Umbilical cord (tissue), 2 donors: ENCODE results near the gene FBXL19. TPM values are rescaled to one million over a fixed set of nuclear protein-coding genes. Genes with fewer than 3 reads are reported as not detected.

ENCODE experiments used
- DNase-seq: peaks from one replicate; pipeline ENCODE4 v3.0.0-alpha.2; 2015; ENCODE audit warnings: low spot score
- total RNA-seq: library from RNA; depleted of rRNA; stranded (reverse); fragments of >200 nt; gene quantifications from one replicate; pipeline ENCODE4 v1.2.3, GENCODE V29; 2014; ENCODE audit warnings: low replicate concordance; ENCODE audit not compliant: insufficient read depth

Gene FBXL19
- total RNA-seq, 1 donor from 2014 or later: 10.6 TPM

DNA sequence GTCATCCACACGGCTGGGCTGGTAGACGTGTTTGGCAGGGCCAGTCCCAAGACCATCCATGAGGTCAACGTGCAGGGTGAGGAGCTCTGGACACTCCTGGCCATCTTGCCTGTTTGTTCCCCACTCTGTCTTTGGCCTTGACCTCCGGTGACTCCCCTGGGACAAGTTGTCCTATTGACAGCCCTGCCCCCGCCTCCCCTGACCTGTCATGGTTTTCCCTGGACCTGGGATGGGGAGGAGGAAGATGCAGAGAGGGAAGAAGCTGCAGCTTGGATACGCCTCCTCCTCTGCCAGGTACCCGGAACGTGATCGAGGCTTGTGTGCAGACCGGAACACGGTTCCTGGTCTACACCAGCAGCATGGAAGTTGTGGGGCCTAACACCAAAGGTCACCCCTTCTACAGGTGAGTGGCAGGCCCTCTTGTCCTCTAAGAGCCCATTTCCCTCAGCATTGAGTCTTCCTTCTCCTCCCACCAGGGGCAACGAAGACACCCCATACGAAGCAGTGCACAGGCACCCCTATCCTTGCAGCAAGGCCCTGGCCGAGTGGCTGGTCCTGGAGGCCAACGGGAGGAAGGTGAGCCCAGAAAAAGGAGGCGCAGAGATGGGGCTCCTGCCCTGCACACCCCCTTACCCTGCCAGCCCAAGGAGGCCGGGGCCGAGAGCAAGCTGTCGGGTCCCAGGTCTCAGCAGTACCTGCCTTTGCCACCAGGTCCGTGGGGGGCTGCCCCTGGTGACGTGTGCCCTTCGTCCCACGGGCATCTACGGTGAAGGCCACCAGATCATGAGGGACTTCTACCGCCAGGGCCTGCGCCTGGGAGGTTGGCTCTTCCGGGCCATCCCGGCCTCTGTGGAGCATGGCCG lies 63.0 kb downstream of the FBXL19 start:
- no peak for DNase-seq

DNA sequence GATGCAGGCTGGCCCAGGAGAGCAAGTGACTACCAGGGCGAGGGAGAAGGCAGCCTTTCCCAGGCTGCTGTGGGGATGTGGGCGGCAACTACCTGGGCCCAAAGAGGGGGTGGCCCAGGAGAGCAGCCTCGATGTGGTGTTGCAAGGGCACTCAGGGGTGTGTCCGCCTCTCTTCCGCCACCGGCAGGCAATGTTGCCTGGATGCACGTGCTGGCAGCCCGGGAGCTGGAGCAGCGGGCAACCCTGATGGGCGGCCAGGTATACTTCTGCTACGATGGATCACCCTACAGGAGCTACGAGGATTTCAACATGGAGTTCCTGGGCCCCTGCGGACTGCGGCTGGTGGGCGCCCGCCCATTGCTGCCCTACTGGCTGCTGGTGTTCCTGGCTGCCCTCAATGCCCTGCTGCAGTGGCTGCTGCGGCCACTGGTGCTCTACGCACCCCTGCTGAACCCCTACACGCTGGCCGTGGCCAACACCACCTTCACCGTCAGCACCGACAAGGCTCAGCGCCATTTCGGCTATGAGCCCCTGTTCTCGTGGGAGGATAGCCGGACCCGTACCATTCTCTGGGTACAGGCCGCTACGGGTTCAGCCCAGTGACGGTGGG lies 64.3 kb downstream of the FBXL19 start:
- no peak for DNase-seq

DNA sequence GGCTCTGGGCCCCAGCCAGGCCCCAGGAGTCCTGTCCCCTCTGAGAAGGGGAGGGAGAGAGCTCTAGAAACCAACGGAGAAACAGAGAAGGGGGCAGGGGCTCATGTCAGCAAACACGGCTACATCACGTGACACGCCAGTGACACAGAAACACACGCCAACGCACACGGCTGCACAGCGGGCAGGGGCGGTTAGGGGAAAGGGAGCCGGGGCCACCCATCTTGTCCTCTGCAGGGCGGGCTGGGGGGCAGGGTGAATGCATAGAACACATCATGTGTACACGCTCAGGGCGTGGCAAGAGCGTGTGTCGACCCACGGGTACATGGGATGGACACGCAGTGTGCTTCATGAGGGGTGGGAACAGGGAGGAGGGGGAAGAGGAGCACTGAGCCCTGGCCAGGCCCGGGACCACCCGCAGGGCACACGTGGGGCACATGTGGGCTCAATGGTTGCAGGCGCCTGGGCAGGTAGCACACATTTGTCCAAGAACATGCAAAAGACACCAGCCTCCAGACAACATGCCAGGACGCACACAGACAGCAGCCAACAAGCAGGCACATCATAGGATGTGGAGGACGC lies 66.2 kb downstream of the FBXL19 start:
- DNase-seq: no peak

DNA sequence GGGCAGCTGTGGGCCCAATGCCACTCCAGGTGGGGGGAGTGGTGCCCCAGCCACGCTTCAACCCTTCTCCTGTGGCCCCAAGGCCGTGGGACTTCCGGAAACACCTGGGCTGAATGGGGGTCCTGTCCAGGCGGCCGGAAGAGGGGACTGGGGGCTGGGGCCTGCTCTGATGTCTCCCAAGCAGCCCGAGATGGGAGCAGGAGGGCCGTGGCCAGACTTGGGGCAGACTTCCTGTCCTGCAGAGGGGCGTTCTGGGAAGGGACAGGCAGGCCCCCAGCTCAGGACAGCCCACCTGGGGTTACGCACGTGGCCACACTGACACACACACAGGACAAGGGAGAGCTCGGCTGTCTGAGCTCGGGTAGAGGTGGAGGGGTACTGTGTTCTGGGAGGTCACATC lies 66.7 kb downstream of the FBXL19 start:
- no peak for DNase-seq

DNA sequence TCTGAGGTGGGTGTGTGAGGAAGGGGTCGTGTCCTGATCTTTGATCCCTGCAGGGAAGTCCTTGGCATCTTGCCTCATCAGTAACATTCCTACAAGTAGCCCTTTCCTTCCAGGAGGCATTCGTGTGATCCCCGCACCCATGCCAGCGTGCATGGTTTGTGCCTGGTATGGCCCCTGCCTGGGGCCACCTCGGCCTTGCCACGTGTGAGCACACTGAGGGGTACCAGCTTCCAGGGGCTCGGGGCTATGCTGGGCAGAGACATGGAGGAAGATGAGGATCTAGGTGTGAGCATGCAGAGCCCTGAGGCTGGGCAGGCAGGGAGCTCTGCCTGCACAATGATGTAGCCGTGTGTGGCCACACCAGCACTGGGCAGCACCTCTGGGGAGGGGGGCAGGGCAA lies 67.7 kb downstream of the FBXL19 start:
- no peak for DNase-seq

DNA sequence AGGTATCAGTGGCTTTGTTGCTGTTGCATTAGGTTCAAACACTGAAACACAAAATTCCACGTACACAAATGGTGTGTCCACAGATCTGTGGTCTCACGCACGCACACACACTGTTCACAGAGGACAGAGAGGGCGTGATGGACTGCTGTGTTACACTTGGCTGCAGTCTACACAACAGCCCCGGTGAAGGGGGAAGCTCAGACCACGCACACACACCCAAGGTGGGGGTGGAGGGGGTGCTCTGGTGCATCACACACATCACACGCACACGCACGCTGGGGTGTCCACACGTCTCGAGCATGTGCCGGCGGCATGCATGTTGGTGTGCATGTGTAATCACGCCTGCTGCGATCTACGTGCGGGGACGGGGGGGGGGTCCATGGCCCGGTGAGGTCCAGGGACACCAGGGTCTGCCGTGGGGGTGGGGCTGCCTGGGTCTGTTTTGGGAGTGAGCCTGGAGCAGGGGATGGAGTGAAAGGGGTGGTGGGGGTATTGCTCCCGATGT lies 69.0 kb downstream of the FBXL19 start:
- no peak for DNase-seq

DNA sequence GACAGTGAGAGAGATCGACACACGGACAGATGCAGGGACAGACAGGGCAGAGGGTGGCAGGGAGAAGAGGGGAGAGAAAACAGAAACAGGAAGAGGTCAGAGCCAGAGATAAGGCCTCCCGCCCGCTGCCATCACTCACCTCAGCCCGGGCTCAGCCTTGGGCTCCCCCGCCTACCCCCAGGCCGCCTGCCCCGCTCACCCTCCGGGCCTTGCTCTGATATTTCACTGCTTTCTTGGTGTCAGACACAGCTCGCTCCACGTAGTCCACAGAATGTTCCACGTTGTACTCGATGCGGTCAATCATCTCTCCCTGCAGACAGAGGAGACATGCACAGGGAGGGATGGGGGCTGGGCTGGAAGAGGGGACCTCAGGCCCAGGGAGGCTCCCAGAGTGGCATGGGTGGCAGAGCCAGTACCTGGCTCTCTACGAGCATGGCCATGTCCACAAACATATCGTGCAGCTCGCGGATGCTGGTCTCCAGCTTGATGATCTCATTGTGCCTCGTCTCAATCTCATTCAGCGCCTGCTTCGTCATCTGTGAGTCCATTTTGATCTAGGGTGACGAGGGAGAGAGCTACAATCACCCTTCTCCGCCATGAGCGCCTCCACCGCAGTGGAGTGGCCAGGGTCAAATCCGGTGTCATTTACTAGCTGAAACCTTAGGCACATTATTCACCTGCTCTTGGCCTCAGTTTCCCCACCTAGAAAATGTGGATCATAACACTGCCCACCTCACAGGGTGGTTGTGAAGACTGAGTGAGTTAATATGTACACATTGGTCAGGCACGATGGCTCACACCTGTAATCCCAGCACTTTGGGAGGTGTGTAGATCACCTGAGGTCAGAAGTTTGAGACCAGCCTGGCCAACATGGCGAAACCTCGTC lies 69.8 kb downstream of the FBXL19 start:
- no peak for DNase-seq

DNA sequence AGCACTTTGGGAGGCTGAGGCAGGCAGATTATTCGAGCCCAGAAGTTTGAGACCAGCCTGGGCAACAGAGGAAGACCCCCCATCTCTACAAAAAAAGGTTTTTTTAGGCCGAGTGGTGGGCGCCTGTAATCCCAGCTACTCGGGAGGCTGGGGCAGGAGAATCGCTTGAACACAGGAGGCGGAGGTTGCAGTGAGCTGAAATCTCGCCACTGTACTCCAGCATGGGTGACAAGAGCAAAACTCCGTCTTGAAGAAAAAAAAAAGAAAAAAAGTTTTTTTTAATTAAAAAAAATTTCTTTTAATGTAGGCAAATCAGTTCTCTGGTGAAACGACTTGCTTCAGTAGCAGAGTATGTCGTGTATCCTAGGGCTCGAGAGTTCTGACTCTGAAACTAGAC lies 72.6 kb downstream of the FBXL19 start:
- DNase-seq: no peak

DNA sequence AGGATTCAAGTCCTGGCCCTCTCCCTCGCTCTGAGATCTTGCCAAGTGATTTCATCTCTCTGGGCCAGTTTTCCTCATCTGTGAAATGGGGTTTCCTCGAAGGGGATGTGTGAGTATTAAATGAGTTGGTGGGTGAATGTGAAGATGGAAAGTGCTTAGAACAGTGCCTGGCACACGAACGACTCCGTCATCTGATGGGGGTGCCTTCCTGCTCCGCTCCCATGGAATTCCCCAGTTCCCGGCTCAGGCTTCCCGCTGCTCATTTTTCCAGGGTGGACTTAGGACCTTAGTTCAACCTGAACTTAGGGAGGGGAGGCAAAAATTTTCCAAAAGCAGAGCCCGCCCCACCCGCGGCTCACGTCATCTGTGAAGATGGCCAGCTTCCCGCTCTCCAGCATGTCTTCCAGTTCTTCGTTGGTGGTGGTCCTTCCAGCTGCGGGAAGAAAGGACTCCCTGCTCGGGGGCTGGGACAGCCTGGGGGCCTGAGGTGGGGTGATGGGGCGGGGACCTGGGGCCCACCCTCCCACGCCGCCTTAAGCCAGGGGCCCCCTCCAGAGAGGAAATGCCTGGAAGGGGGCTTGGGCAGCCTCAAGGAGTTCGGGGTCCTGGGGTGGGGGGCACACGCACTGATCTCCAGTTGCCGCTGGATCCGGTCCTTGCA lies 73.1 kb downstream of the FBXL19 start:
- no peak for DNase-seq

DNA sequence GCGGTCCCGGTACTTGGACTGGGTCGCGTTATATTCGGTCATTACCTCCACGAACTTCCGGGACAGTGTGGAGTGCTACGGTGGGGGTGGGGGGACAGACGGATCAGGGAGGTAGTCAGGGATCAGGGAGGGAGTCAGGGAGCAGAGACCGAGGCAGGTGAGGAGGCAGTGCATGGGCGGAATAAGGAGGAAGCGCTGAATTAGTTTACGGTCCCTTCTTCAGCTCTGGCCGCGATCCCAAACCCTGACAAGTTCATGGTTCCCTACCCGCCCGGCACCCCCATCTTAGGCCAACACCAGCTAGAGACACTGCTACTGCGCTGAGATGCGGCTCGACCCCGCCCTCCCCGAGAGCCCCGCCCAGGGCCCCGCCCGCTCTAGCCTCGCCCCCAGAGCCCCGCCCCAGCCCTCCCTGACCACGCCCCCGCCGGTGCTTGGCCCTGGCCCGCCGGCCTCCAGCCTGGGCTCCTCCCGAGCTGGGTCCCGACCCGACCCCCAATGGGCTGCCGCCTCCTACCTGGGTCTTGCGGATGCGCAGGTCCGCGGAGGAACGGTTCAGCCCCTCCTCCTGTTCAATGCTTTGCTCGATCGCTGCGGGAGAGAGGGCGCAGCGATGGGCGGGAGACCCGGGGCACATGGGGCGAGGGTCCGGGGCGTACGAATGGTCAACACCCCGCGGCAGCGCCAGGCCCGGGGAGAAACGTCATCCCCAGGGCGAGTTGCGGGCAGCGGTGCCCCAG lies 73.8 kb downstream of the FBXL19 start:
- peak; percentile 71 for DNase-seq

DNA sequence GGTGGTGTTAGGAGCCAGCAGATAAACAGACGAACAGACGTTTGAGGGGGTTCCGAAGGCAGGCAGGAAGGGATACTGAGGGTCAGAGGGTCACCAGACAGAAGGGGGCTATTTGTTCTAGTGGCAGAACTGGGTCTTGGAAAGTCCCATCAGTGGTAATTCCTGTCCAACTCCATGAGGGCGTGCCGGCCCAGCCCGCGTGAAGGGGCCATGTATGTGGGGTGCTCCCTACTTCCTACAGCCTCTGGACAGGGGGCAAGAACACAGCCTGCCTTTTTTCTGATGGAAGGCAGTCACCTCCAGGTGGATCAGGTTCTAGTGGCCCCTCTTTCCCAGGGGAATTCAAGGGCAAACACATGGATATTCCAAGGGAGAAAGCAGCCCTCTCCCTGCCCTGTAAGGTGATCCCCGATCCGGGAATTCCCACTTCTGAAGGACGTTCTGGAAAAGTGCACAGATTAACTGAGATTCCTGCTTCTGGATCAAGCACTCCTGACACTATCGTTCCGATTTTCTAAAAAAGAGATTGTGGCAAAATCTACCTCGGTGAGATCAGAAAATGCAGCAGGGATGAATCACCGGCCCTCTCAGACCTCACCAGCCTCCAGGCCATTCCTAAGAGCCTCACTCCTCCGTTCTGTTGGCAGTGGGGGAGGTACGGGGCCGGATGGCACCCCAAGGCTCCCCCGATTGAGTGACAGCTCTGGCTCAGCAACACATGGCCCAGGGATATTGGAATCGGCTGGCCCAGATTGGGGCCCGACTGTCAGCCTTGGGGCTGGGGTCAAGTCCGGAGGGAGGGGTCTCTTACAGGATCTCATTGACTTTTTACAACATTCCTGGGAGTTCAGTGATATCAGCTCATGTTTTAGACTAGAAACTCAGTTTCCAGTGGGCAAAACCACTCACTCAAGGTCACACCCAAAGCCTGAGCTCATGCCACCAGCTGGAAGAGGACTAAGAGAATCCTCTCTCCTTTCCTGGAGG lies 74.6 kb downstream of the FBXL19 start:
- peak; percentile 69 for DNase-seq

Other genes with a start within 250 kb of the FBXL19 start
- gene SRCAP, start 224.4 kb upstream of the FBXL19 start, total RNA-seq: 22.6 TPM
- 5.5 TPM for gene PHKG2, start 175.1 kb upstream of the FBXL19 start, total RNA-seq
- not detected for gene CFAP119, start 161.5 kb upstream of the FBXL19 start, total RNA-seq
- 28.6 TPM for gene RNF40, start 161.2 kb upstream of the FBXL19 start, total RNA-seq
- gene ZNF629, start 136.4 kb upstream of the FBXL19 start, total RNA-seq: 5.1 TPM
- 27.0 TPM for gene BCL7C, start 29.5 kb upstream of the FBXL19 start, total RNA-seq
- gene CTF1, start 27.0 kb upstream of the FBXL19 start, total RNA-seq: 2.6 TPM
- 26.5 TPM for gene ORAI3, start 25.5 kb downstream of the FBXL19 start, total RNA-seq
- gene SETD1A, start 34.2 kb downstream of the FBXL19 start, total RNA-seq: 1.2 TPM
- gene HSD3B7, start 61.6 kb downstream of the FBXL19 start, total RNA-seq: 26.0 TPM
- 1.2 TPM for gene STX1B, start 87.1 kb downstream of the FBXL19 start, total RNA-seq
- 7.9 TPM for gene STX4, start 110.0 kb downstream of the FBXL19 start, total RNA-seq
- gene ZNF668, start 150.7 kb downstream of the FBXL19 start, total RNA-seq: 10.6 TPM
- 5.5 TPM for gene ZNF646, start 150.8 kb downstream of the FBXL19 start, total RNA-seq
- gene PRSS53, start 165.4 kb downstream of the FBXL19 start, total RNA-seq: 10.4 TPM
- gene VKORC1, start 171.2 kb downstream of the FBXL19 start, total RNA-seq: 112 TPM
- 8.9 TPM for gene BCKDK, start 184.8 kb downstream of the FBXL19 start, total RNA-seq
- gene KAT8, start 194.1 kb downstream of the FBXL19 start, total RNA-seq: 32.5 TPM
- 3.6 TPM for gene PRSS8, start 212.2 kb downstream of the FBXL19 start, total RNA-seq
- gene PRSS36, start 226.5 kb downstream of the FBXL19 start, total RNA-seq: 0.48 TPM